Heart left ventricle (tissue), 13 donors: ENCODE measurements around the gene CPNE5.

Source experiments
- CTCF ChIP-seq, 12 donors: fragments of 200-600 bp; sonication (generic) in 4 of 12; IDR thresholded peaks; one replicate each; pipeline versions ENCODE4 v1.5.0 to v1.8.0; 2018 to 2022; ENCODE audit warnings: antibody characterized with exemption in 12 of 12, mild to moderate bottlenecking in 5 of 12
- POLR2A ChIP-seq, 2 donors: fragments of 450-650 bp; IDR thresholded peaks; one replicate each; pipeline ENCODE4 v1.6.1; 2017; ENCODE audit warnings: antibody characterized with exemption in 2 of 2, mild to moderate bottlenecking in 2 of 2, moderate library complexity in 2 of 2
- donor health status: ischemic (EF 13 %, LVEDD 7.1; RV severe dilation, severe dysfunction).
- donor health status: DM: no; HTN: yes; CAD: no.
- donor health status: DM: no; HTN: no; CAD: no.
- donor health status: ischemic (EF 25% LVEDD 6.9; RV normal size, moderate dysfunction).
- donor health status: ischemic (EF 25% LVEDD 5.7; RV mildly dilated, moderate dysfunction).
- donor health status: ischemic (EF 35%, LVEDD 5.7; RV mildly dilated, moderate dysfunction).
- donor health status: nonischemic (EF 11% LVEDD 7.7; RV severe dilation, severe dysfunction).
- donor health status: DM: yes; HTN: yes; CAD: no.
- donor health status: PGD.
- donor health status: ischemic (EF 29% LVEDD 5.4; RV normal size, mild dysfunction).
- donor health status: nonischemic (EF 23%, LVEDD 6.1; RV moderate dilation, normal function).

GRCh38 chr6:36814249-36814648, 25.0 kb downstream of the CPNE5 start:
- no peak for TF ChIP-seq CTCF (IDR thresholded peaks at IDR 0.05)
- no peak for TF ChIP-seq POLR2A (IDR thresholded peaks at IDR 0.05)
